ENCODE results near the gene ENOX1.

- TF ChIP-seq NR3C1 (IDR thresholded peaks at IDR 0.05) (no peak), JUNB (IDR thresholded peaks at IDR 0.05) (no peak), POLR2A (IDR thresholded peaks at IDR 0.05; ENCODE audit: low read length) (no peak), MAFK (IDR thresholded peaks at IDR 0.05; ENCODE audit: partially characterized antibody) (no peak)
- TF ChIP-seq, protein P1, sequence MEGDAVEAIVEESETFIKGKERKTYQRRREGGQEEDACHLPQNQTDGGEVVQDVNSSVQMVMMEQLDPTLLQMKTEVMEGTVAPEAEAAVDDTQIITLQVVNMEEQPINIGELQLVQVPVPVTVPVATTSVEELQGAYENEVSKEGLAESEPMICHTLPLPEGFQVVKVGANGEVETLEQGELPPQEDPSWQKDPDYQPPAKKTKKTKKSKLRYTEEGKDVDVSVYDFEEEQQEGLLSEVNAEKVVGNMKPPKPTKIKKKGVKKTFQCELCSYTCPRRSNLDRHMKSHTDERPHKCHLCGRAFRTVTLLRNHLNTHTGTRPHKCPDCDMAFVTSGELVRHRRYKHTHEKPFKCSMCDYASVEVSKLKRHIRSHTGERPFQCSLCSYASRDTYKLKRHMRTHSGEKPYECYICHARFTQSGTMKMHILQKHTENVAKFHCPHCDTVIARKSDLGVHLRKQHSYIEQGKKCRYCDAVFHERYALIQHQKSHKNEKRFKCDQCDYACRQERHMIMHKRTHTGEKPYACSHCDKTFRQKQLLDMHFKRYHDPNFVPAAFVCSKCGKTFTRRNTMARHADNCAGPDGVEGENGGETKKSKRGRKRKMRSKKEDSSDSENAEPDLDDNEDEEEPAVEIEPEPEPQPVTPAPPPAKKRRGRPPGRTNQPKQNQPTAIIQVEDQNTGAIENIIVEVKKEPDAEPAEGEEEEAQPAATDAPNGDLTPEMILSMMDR (IDR thresholded peaks at IDR 0.05): no peak
- TF ChIP-seq, protein P2, sequence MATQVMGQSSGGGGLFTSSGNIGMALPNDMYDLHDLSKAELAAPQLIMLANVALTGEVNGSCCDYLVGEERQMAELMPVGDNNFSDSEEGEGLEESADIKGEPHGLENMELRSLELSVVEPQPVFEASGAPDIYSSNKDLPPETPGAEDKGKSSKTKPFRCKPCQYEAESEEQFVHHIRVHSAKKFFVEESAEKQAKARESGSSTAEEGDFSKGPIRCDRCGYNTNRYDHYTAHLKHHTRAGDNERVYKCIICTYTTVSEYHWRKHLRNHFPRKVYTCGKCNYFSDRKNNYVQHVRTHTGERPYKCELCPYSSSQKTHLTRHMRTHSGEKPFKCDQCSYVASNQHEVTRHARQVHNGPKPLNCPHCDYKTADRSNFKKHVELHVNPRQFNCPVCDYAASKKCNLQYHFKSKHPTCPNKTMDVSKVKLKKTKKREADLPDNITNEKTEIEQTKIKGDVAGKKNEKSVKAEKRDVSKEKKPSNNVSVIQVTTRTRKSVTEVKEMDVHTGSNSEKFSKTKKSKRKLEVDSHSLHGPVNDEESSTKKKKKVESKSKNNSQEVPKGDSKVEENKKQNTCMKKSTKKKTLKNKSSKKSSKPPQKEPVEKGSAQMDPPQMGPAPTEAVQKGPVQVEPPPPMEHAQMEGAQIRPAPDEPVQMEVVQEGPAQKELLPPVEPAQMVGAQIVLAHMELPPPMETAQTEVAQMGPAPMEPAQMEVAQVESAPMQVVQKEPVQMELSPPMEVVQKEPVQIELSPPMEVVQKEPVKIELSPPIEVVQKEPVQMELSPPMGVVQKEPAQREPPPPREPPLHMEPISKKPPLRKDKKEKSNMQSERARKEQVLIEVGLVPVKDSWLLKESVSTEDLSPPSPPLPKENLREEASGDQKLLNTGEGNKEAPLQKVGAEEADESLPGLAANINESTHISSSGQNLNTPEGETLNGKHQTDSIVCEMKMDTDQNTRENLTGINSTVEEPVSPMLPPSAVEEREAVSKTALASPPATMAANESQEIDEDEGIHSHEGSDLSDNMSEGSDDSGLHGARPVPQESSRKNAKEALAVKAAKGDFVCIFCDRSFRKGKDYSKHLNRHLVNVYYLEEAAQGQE (IDR thresholded peaks at IDR 0.05): no peak
Measured at GRCh38 chr13:43238341-43239083, 548.3 kb downstream of the ENOX1 start.
